WI38 (cell line): ENCODE measurements around the gene CCSER1.
"Not testable (repeated sequence)": the region's sequence is repeated elsewhere in the genome, so short reads cannot be mapped to it uniquely, and the experiment has no call there.

Experiments used
- H3K4me3 ChIP-seq: 2 replicates; pipeline ENCODE4 v1.5.1; 2011; ENCODE audit warnings: low read depth, mild to moderate bottlenecking, control low read depth, low read length
- CTCF ChIP-seq: IDR thresholded peaks from 2 replicates; pipeline ENCODE4 v1.5.1; 2012; ENCODE audit warnings: low read depth, mild to moderate bottlenecking, control low read depth, low read length

The CCSER1 gene

GRCh38 chr4:91170768-91171167 lies 1043.6 kb downstream of the CCSER1 start:
- no peak for TF ChIP-seq CTCF
- no peak overlapping the region for H3K4me3 ChIP-seq

GRCh38 chr4:91171217-91171616 lies 1044.0 kb downstream of the CCSER1 start:
- TF ChIP-seq CTCF: no peak
- H3K4me3 ChIP-seq: no peak overlapping the region

GRCh38 chr4:91185061-91185460 lies 1057.9 kb downstream of the CCSER1 start:
- H3K4me3 ChIP-seq: not testable (repeated sequence)

- TF ChIP-seq CTCF: no peak
- H3K4me3 ChIP-seq: no peak overlapping the region
Observed at GRCh38 chr4:91198951-91199350, 1071.8 kb downstream of the CCSER1 start.

- no peak overlapping the region for H3K4me3 ChIP-seq
- TF ChIP-seq CTCF: no peak
Observed at GRCh38 chr4:91207535-91207934, 1080.3 kb downstream of the CCSER1 start.

GRCh38 chr4:91212211-91212610 lies 1085.0 kb downstream of the CCSER1 start:
- H3K4me3 ChIP-seq: no peak overlapping the region
- no peak for TF ChIP-seq CTCF

GRCh38 chr4:91217831-91218403 lies 1090.7 kb downstream of the CCSER1 start:
- not testable (repeated sequence) for H3K4me3 ChIP-seq

- no peak overlapping the region for H3K4me3 ChIP-seq
- TF ChIP-seq CTCF: no peak
Observed at GRCh38 chr4:91220315-91220714, 1093.1 kb downstream of the CCSER1 start.
